Measurements from ENCODE around the gene APOF. TPM values are rescaled to one million over a fixed set of nuclear protein-coding genes. Genes with fewer than 3 reads are reported as not detected.
A peak's percentile ranks its signal among the peaks of the same experiment; 100 is the strongest.

Gene APOF
- total and polyA plus RNA-seq, 9 of the 15 experiments (the other 6 are each of a cell fraction or from before 2014, with no cell fraction given) = 0.09 to 0.15 (median 0.12) TPM; not detected in 5

DNA sequence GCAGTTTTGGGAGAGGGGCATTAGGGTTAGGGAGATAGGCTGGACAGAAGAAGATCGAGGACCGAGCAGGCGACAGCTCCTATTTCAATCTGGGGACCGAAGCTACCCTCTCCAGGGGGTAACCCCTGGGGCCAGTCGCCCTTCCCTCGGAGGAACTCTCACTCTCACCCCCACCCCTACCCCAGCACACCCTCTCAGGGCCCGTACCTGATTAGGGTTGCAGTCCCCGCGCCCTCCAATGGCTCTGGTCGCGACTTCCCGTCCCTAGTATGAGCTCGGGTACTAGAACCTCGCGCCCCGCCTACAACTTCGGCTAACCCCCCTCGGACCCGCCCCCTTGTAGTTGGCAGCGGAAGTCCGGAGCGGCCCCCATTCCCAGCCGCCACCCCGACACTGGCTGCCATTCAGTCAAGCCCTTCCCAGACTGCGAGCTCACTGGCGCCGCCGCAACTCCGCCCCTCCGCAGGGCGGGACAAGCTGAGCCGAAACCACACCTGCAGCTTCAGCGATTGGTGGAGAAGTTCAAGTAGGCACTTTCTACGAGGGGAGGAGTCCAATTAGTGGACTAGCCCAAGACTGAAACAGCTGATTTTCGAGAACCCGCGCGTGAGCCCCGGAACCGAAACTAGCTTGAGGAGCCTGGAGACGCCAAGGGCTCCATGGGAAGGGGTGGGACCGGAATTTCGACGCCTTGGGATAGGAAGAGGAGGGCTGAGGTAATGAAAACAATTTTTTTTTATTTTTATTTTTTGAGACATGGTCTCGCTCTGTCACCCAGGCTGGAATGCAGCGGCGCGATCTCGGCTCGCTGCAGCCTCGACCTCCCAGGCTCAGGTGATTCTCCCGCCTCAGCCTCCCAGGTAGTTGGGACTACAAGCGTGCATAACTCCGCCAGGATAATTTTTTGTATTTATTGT, 2.5 kb downstream of the APOF start, which contains the start of gene STAT2 (continued):
- TF ChIP-seq, protein P1, sequence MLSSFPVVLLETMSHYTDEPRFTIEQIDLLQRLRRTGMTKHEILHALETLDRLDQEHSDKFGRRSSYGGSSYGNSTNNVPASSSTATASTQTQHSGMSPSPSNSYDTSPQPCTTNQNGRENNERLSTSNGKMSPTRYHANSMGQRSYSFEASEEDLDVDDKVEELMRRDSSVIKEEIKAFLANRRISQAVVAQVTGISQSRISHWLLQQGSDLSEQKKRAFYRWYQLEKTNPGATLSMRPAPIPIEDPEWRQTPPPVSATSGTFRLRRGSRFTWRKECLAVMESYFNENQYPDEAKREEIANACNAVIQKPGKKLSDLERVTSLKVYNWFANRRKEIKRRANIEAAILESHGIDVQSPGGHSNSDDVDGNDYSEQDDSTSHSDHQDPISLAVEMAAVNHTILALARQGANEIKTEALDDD (IDR thresholded peaks at IDR 0.05) = no peak; the same call in 1 of the 2 replicates
- TF ChIP-seq RBM34 (IDR thresholded peaks at IDR 0.05; ENCODE audit: borderline replicate concordance, insufficient read depth, low read length) (no peak), COPS2 (conservative IDR thresholded peaks at IDR 0.05) (no peak), SREBF2 (CRISPR knock-in tag; IDR thresholded peaks at IDR 0.05) (no peak), TEAD4 (IDR thresholded peaks at IDR 0.05; ENCODE audit: low read length) (peak; percentile 33), TEAD4 (CRISPR knock-in tag; IDR thresholded peaks at IDR 0.05; ENCODE audit: borderline replicate concordance) (no peak), CBX3 (IDR thresholded peaks at IDR 0.05; ENCODE audit: borderline replicate concordance in 1 of 2, low read length in 2 of 2) (no peak; a peak in 1 of 3 replicates), CSDE1 (IDR thresholded peaks at IDR 0.05) (no peak)
- TF ChIP-seq, protein P2, sequence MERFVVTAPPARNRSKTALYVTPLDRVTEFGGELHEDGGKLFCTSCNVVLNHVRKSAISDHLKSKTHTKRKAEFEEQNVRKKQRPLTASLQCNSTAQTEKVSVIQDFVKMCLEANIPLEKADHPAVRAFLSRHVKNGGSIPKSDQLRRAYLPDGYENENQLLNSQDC (CRISPR knock-in tag; IDR thresholded peaks at IDR 0.05) = no peak
- TF ChIP-seq, protein P3, sequence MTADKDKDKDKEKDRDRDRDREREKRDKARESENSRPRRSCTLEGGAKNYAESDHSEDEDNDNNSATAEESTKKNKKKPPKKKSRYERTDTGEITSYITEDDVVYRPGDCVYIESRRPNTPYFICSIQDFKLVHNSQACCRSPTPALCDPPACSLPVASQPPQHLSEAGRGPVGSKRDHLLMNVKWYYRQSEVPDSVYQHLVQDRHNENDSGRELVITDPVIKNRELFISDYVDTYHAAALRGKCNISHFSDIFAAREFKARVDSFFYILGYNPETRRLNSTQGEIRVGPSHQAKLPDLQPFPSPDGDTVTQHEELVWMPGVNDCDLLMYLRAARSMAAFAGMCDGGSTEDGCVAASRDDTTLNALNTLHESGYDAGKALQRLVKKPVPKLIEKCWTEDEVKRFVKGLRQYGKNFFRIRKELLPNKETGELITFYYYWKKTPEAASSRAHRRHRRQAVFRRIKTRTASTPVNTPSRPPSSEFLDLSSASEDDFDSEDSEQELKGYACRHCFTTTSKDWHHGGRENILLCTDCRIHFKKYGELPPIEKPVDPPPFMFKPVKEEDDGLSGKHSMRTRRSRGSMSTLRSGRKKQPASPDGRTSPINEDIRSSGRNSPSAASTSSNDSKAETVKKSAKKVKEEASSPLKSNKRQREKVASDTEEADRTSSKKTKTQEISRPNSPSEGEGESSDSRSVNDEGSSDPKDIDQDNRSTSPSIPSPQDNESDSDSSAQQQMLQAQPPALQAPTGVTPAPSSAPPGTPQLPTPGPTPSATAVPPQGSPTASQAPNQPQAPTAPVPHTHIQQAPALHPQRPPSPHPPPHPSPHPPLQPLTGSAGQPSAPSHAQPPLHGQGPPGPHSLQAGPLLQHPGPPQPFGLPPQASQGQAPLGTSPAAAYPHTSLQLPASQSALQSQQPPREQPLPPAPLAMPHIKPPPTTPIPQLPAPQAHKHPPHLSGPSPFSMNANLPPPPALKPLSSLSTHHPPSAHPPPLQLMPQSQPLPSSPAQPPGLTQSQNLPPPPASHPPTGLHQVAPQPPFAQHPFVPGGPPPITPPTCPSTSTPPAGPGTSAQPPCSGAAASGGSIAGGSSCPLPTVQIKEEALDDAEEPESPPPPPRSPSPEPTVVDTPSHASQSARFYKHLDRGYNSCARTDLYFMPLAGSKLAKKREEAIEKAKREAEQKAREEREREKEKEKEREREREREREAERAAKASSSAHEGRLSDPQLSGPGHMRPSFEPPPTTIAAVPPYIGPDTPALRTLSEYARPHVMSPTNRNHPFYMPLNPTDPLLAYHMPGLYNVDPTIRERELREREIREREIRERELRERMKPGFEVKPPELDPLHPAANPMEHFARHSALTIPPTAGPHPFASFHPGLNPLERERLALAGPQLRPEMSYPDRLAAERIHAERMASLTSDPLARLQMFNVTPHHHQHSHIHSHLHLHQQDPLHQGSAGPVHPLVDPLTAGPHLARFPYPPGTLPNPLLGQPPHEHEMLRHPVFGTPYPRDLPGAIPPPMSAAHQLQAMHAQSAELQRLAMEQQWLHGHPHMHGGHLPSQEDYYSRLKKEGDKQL (CRISPR knock-in tag; IDR thresholded peaks at IDR 0.05; ENCODE audit: borderline replicate concordance) = no peak
- TF ChIP-seq, protein P4, sequence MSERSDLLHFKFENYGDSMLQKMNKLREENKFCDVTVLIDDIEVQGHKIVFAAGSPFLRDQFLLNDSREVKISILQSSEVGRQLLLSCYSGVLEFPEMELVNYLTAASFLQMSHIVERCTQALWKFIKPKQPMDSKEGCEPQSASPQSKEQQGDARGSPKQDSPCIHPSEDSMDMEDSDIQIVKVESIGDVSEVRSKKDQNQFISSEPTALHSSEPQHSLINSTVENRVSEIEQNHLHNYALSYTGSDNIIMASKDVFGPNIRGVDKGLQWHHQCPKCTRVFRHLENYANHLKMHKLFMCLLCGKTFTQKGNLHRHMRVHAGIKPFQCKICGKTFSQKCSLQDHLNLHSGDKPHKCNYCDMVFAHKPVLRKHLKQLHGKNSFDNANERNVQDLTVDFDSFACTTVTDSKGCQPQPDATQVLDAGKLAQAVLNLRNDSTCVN (CRISPR knock-in tag; IDR thresholded peaks at IDR 0.05) = no peak
- TF ChIP-seq, protein P5, sequence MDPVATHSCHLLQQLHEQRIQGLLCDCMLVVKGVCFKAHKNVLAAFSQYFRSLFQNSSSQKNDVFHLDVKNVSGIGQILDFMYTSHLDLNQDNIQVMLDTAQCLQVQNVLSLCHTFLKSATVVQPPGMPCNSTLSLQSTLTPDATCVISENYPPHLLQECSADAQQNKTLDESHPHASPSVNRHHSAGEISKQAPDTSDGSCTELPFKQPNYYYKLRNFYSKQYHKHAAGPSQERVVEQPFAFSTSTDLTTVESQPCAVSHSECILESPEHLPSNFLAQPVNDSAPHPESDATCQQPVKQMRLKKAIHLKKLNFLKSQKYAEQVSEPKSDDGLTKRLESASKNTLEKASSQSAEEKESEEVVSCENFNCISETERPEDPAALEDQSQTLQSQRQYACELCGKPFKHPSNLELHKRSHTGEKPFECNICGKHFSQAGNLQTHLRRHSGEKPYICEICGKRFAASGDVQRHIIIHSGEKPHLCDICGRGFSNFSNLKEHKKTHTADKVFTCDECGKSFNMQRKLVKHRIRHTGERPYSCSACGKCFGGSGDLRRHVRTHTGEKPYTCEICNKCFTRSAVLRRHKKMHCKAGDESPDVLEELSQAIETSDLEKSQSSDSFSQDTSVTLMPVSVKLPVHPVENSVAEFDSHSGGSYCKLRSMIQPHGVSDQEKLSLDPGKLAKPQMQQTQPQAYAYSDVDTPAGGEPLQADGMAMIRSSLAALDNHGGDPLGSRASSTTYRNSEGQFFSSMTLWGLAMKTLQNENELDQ (CRISPR knock-in tag; IDR thresholded peaks at IDR 0.05; ENCODE audit: borderline replicate concordance) = no peak
- TF ChIP-seq, protein P6, sequence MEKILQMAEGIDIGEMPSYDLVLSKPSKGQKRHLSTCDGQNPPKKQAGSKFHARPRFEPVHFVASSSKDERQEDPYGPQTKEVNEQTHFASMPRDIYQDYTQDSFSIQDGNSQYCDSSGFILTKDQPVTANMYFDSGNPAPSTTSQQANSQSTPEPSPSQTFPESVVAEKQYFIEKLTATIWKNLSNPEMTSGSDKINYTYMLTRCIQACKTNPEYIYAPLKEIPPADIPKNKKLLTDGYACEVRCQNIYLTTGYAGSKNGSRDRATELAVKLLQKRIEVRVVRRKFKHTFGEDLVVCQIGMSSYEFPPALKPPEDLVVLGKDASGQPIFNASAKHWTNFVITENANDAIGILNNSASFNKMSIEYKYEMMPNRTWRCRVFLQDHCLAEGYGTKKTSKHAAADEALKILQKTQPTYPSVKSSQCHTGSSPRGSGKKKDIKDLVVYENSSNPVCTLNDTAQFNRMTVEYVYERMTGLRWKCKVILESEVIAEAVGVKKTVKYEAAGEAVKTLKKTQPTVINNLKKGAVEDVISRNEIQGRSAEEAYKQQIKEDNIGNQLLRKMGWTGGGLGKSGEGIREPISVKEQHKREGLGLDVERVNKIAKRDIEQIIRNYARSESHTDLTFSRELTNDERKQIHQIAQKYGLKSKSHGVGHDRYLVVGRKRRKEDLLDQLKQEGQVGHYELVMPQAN (IDR thresholded peaks at IDR 0.05; ENCODE audit: borderline replicate concordance) = peak; percentile 59; the same call in 1 of the 2 replicates

Measured in K562 (cell line).